COLO829 (cell line): ENCODE results near the gene LAMA5.

Experiments used
- DNase-seq: peaks from one replicate; pipeline ENCODE4 v3.0.0; 2012; ENCODE audit warnings: low spot score

The LAMA5 gene

GRCh38 chr20:62300319-62300718, 66.8 kb downstream of the LAMA5 start:
- DNase-seq: no peak

- DNase-seq: no peak
Measured at GRCh38 chr20:62299666-62300236, 67.4 kb downstream of the LAMA5 start.

GRCh38 chr20:62298577-62299249, 68.4 kb downstream of the LAMA5 start:
- DNase-seq: no peak

GRCh38 chr20:62297449-62298227, 69.5 kb downstream of the LAMA5 start:
- no peak for DNase-seq

GRCh38 chr20:62296724-62297448, 70.2 kb downstream of the LAMA5 start:
- DNase-seq: no peak

- no peak for DNase-seq
Measured at GRCh38 chr20:62294516-62294915, 72.6 kb downstream of the LAMA5 start.

- DNase-seq: no peak
Measured at GRCh38 chr20:62293946-62294345, 73.2 kb downstream of the LAMA5 start.

GRCh38 chr20:62293111-62293784, 73.9 kb downstream of the LAMA5 start:
- DNase-seq: peak; percentile 48

GRCh38 chr20:62292108-62292507, 75.0 kb downstream of the LAMA5 start:
- DNase-seq: no peak

- DNase-seq: no peak
Measured at GRCh38 chr20:62291251-62292066, 75.7 kb downstream of the LAMA5 start.

GRCh38 chr20:62289898-62290297, 77.2 kb downstream of the LAMA5 start:
- DNase-seq: no peak

- DNase-seq: no peak
Measured at GRCh38 chr20:62289131-62289530, 78.0 kb downstream of the LAMA5 start.

- DNase-seq: no peak
Measured at GRCh38 chr20:62288535-62289105, 78.5 kb downstream of the LAMA5 start.

- no peak for DNase-seq
Measured at GRCh38 chr20:62287759-62288534, 79.2 kb downstream of the LAMA5 start.

GRCh38 chr20:62287129-62287528, 80.0 kb downstream of the LAMA5 start:
- DNase-seq: no peak

GRCh38 chr20:62286493-62287064, 80.5 kb downstream of the LAMA5 start:
- DNase-seq: no peak

GRCh38 chr20:62285722-62286121, 81.4 kb downstream of the LAMA5 start:
- DNase-seq: no peak

GRCh38 chr20:62285151-62285550, 82.0 kb downstream of the LAMA5 start:
- no peak for DNase-seq

- DNase-seq: no peak
Measured at GRCh38 chr20:62284448-62284847, 82.7 kb downstream of the LAMA5 start.
